Stimulated activated CD4-positive, alpha-beta T cell treated with anti-CD3 and anti-CD28 coated beads, Interleukin-4, amount 100 ng/mL, for 4 hours (primary cell): ENCODE measurements around the gene CD40.
"Not testable (repeated sequence)": the region's sequence is repeated elsewhere in the genome, so short reads cannot be mapped to it uniquely, and the experiment has no call there.

ENCODE experiments used
- DNase-seq, 2 experiments: peaks; one replicate each; pipeline ENCODE4 v3.0.0-alpha.2; 2020

The CD40 gene

DNA sequence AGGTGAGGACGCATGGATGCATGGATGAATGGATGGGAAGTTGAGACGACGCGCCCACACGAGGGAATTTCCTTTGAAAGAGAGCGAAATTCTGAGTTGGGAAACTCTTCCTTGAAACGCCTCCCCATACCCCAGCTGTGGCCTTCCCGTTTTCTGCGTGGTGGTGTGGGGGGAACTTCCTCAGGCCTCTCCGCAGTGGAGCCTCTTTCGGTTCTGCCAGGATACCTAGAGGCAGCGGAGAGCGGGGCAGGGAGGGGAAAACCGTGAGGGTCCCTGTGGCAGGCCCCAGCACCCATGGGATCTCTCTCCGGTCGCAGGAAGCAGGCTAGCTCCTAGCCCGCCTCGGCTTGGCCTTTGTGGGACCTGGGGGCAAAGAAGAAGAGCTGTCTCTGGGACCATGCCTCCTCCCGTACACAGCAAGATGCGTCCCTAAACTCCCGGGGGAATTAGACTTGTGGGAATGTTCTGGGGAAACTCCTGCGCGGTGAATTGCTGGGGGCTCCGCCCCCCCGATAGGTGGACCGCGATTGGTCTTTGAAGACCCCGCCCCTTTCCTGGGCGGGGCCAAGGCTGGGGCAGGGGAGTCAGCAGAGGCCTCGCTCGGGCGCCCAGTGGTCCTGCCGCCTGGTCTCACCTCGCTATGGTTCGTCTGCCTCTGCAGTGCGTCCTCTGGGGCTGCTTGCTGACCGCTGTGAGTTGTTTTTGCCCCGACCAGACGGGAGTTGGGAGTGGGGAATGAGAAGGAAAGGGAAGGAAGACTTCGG is at the start of gene CD40:
Gene CD40, plus strand, starts transcription at position 611 of the 764 bp plus-strand sequence. Its CDS starts 30 bp downstream, at position 641.
- peak; percentile 71 to 74 for DNase-seq

GRCh38 chr20:46070215-46070900 is 47.8 kb upstream of the CD40 start:
- DNase-seq: no peak

- no peak for DNase-seq
Observed at GRCh38 chr20:46071573-46071972, 46.5 kb upstream of the CD40 start.

- DNase-seq: no peak
Observed at GRCh38 chr20:46073024-46073423, 45.1 kb upstream of the CD40 start.

DNA sequence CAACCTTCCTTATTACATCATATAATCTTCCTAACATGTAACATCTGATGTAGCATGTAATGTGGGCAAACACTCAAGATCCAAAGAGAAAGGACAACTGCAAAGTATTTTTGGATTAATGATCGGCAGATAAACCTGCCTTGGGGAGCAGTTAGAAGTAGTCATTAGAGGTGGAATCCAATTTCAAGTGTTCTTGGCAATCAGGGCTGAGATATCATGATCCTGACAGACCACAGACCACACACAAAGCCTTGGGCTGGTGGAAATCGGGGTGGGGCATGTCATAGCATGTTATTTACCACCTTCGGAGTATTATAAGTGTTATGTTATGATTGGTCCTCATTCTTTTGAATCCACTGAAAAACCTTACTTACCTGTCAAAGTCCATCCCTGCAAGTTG is 44.7 kb upstream of the CD40 start:
- DNase-seq: no peak

DNA sequence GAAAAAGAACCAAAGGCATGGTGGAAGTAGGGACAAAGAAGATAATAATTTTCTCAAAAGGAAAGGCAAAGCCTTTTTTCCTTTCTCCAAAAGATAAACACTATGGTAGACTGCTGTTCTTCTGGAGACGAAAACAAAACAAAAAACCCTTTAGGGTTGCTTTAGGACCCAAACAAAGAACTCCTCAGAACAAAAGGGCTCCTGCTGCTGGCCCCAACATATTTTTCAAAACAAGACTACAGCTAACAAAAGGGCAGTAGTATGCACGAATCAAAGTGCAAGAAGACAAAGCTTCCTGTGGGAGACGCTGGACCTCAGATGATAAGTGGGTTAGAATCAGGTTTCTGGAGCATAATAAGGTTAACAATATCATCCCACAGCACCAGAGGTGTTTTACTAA is 44.1 kb upstream of the CD40 start:
- DNase-seq: no peak

GRCh38 chr20:46076806-46077205 is 41.3 kb upstream of the CD40 start:
- no peak for DNase-seq

- DNase-seq: no peak
Observed at GRCh38 chr20:46077642-46078305, 40.3 kb upstream of the CD40 start.

DNA sequence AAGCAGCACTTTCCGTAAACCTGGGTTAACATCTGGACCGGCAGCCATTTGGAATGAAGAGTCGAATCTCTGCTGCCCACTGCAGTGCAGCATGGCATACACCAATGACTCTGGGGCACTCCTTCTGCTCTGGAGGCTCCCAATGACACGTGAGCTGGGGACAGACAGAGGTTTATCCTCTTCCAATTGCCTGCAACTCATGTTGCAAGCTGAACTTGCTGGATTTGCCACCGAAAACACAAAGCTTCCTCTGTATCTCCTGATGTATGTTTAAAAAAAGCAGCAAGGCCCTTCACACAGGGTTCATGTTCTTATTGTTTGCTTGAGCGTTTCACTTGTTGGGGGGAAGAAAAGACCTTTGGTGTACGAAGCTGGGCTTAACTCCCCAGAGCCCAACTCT is 39.2 kb upstream of the CD40 start:
- DNase-seq: no peak

- no peak for DNase-seq
Observed at GRCh38 chr20:46081074-46081473, 37.0 kb upstream of the CD40 start.

DNA sequence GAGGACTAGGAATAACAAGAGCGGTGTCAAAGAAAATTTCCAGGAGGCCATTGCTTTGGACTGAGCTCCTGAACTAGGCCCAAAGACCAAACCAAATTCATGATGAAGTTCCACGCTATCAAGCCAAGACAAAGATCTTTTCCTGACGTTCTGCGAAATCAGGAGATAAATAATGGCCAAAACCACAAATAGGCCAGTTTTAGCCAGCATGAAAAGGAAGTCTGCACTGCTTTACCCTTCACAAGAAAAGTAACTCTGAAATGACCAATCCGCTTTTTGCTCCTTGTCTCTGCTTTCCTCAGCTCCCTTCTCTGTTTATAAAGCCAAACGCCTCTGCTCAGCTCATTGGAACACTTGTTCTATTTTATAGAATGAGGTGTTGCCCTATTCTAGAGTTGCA is 35.0 kb upstream of the CD40 start:
- DNase-seq: no peak

- DNase-seq: no peak
Observed at GRCh38 chr20:46083531-46084061, 34.5 kb upstream of the CD40 start.

DNA sequence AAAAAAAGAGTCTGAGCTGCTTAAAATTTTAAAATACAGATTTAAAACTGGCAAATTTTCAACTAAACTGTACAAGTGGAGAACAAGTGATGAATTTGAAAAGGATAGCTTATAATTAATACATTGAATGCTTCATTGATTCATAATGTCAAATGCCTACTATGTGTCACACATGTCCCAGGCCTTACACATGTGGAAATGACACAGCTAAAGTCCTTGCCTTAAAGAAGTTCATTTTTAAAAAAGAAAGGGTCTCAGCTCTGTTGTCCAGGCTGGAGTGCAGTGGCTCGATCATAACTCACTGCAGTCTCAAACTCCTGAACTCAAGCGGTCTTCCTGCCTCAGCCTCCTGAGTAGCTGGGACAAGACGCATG is 33.3 kb upstream of the CD40 start:
- no peak for DNase-seq

DNA sequence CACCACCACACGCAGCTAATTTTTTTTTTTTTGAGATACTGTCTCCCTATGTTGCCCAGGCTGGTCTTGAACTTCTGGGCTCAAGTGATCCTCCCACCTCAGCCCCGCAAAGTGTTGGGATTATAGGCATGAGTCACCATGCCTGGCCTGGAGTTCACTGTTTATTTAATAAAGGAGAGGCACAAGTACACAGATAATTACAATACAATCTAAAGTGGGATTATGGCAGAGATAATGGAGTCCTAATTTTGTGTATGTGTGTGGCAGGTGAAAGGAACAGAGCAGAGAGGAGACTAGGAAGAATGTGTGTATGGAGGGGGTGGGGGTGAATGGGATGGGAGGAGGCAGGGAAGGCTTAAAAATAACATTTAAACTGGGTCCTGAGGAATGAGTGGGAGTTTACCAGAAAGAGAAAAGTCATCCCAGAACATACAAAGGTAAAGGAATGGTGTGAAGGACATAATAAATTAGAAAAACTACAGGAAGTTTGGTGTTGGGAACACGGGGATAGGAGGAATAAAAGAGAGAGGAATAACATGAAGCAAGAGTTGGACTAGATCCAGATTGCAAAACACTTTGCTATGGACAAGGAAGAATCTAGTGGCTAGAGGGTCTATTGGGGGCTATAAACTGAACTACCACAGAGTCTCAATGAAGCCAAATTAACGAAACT is 32.8 kb upstream of the CD40 start:
- DNase-seq: no peak

DNA sequence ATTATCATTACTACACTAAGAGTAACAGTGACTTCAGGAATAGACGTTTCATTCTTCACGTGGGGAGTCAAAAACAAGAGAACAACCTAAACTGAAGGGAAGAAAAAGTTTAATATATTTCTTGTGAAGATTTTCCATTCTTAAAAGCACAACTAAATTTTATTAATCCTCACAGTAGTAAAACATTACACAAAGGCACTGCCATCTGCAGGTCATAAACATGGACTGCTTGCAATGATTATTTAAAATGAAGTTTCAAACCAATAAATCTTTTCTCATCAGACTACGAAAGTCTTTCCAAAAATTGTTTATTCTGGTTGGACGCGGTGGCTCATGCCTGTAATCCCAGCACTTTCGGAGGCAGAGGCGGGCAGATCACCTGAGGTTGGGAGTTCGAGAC is 31.0 kb upstream of the CD40 start:
- DNase-seq: no peak

GRCh38 chr20:46088409-46089166 is 29.5 kb upstream of the CD40 start:
- no peak for DNase-seq

DNA sequence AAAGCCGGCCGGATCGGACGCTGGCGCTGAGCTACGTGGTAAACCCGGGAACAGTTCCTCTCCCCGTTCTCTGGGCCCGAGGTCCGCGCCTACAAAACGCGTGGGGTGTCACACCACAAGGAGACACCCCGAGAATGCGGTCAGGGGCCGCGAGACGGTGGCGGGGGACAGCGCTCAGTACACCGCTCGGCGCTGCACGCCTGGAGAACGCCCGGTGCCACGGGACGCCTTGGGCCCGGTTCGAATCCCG is 29.0 kb upstream of the CD40 start:
- DNase-seq: peak in 1 of 2 experiments; percentile 42

- DNase-seq: peak; percentile 93 to 94
Observed at GRCh38 chr20:46089417-46090388, 28.4 kb upstream of the CD40 start, which contains the start of gene NCOA5. NCOA5 (minus strand) TSS chr20:46089962; CDS start chr20:46079424, 10,538 bp downstream.

GRCh38 chr20:46091622-46092535 is 26.2 kb upstream of the CD40 start:
- DNase-seq: not testable (repeated sequence)

DNA sequence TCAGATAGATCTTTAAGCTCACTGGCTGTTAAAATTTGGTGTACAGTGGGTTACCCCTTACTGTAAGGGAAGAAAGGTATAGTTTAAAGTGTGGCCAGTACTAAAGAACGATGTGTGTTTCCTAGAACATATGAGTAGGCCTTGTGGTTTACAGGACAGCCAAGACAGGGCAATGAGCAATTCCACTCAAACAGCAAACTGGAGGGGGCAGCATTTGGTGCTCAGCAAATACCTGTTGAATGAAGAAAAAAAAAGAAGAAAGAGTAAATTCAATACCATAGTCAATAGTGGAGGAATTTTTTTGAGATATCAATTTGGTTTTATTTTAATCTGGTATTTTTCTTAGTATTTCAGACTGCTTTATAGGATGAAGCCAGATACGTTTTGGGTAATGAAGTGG is 24.6 kb upstream of the CD40 start:
- DNase-seq: no peak
